ENCODE results near the gene ABHD16B. TPM values are rescaled to one million over a fixed set of nuclear protein-coding genes. Genes with fewer than 3 reads are reported as not detected.
A peak's percentile ranks its signal among the peaks of the same experiment; 100 is the strongest.
"Not testable (repeated sequence)": the region's sequence is repeated elsewhere in the genome, so short reads cannot be mapped to it uniquely, and the experiment has no call there.

ABHD16B gene
- polyA plus RNA-seq, 1 donor, result not detected

DNA sequence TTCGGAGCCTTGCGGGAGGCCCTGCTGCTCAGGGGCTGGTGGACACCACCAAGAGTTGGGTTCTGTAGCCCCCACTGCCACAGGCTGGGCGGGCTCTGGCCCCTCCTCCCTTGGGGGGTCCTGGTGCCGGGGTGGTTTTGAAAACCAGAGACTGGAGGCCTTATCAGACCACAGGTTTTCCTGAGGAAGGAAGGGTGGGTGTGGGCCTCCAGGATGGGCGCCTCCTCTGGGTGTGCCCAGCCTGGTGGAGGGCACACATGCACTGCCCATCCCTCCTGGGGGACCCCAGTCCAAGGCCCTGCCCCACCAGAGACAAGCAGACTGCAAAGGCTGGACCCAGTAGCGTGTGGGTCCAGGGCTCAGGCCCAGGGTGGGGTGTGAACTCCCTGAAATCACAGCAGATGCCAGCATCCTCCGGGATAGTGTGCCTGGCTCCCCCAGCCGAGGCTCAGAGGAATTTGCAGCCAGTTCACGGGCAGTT lies 16.7 kb upstream of the ABHD16B start:
- no peak overlapping the region for H3K27ac ChIP-seq (ENCODE audit: low read length)
- peak in 1 of 2 donors; percentile 1 for DNase-seq
- peaks cover 7% of the 10 kb centered on the region for H3K4me1 ChIP-seq (ENCODE audit: control insufficient read depth, insufficient read depth, low read length)
- peaks cover 52% of the 10 kb centered on the region for H3K27me3 ChIP-seq (ENCODE audit: control insufficient read depth, insufficient read depth, low read length)
- no peak overlapping the region for H3K4me3 ChIP-seq (ENCODE audit: low read length)
- WGBS (ENCODE audit: insufficient coverage, low lambda C conversion rate), result no CpG with 5 or more reads among the region's 9 CpGs
- no peaks in the 10 kb centered on the region for H3K36me3 ChIP-seq (ENCODE audit: control insufficient read depth, insufficient read depth, low read length)
- no peaks in the 10 kb centered on the region for H3K9me3 ChIP-seq (ENCODE audit: control insufficient read depth, low read depth, low read length)

DNA sequence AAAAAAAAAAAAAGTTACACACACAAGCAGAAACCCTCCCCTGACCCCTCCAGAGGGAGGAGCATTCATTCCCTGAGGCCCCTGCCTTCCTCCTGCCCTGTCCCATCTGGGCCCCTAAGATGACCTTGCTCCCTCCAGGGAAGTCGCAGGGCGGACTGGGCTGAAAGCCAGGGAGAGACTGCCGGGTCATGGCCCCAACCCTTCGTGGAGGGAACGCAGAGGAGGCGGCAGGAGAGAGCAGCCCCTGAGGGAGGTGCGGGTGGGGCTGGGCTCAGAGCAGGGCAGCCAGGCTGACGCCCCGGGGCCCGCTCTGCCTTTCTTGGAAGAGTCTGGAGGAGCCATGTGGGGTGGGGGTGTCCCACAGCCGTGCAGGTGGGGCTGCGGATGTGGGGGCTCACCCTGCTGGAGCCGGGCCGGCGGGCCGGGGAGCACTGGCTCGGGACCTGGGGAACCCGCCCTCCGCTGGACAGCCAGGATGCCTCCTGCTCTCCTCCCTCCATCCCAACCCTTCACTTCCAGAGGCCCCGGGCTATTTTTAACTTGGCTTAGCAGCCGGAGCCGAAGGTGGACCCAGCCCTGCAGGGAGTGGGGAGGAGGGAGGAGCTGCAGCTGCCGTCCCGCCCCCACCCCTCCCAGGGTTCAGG lies 15.0 kb upstream of the ABHD16B start:
- Histone ChIP-seq H3K27ac (ENCODE audit: low read length) (peak overlapping the region; percentile 53), H3K36me3 (ENCODE audit: control insufficient read depth, insufficient read depth, low read length) (no peaks in the 10 kb centered on the region), H3K4me1 (ENCODE audit: control insufficient read depth, insufficient read depth, low read length) (peaks cover 7% of the 10 kb centered on the region), H3K9me3 (ENCODE audit: control insufficient read depth, low read depth, low read length) (no peaks in the 10 kb centered on the region), H3K4me3 (ENCODE audit: low read length) (no peak overlapping the region), H3K27me3 (ENCODE audit: control insufficient read depth, insufficient read depth, low read length) (peaks cover 54% of the 10 kb centered on the region)
- WGBS (ENCODE audit: insufficient coverage, low lambda C conversion rate), result no CpG with 5 or more reads among the region's 24 CpGs
- peak in 1 of 2 donors; percentile 33 for DNase-seq

DNA sequence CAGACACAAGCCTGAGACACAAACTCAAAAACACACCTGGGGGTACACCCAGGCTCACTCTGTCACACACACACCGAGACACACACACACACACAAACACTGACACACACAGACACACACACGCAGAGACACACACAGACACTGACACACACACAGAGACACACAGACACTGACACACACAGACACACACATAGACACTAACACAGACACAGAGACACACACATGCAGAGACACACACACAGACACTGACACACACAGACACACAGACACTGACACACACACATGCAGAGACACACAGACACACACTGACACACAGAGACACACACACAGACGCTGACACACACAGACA lies 14.4 kb upstream of the ABHD16B start:
- no peak for DNase-seq
- no peak overlapping the region for H3K4me3 ChIP-seq (ENCODE audit: low read length)
- no CpG with 5 or more reads among the region's 3 CpGs for WGBS (ENCODE audit: insufficient coverage, low lambda C conversion rate)
- H3K36me3 ChIP-seq (ENCODE audit: control insufficient read depth, insufficient read depth, low read length), result no peaks in the 10 kb centered on the region
- no peak overlapping the region for H3K27ac ChIP-seq (ENCODE audit: low read length)
- H3K4me1 ChIP-seq (ENCODE audit: control insufficient read depth, insufficient read depth, low read length), result peaks cover 7% of the 10 kb centered on the region
- H3K27me3 ChIP-seq (ENCODE audit: control insufficient read depth, insufficient read depth, low read length), result peaks cover 56% of the 10 kb centered on the region
- H3K9me3 ChIP-seq (ENCODE audit: control insufficient read depth, low read depth, low read length), result no peaks in the 10 kb centered on the region

DNA sequence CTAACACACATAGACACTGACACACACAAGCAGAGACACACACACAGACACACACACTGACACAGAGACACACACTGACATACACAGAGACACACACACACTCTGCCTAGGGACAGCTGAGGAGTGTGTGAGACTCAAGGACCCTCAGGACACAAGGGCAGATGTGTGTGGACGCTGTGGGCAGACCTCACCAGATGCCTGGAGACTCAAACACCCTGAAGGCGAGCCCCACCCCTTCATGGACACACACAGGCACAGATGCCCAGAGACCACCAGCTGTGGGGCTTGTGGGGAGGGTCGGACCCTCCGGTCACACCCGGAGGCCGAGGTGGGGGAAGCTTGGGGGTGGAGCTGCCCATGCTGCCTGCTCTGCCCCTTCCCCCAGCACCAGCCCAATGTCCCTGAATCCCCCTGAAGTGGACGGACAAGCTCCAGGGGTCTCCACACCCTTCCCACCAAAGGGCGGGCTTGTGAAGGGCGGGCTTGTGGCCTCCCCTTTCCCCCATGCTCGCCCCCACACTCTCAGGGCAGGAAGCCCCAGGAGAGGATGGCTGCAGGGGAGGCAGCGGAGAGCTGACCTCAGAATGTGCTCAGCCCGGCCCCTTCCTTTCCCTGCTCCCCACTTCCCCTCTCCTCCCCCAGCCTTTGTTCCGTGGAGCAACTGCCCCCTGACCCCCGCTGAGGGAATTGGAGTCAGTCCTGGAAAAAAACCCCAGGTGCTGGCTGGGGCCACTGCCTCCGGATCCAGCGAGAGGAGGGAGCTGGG lies 13.9 kb upstream of the ABHD16B start:
- Histone ChIP-seq H3K9me3 (ENCODE audit: control insufficient read depth, low read depth, low read length) (no peaks in the 10 kb centered on the region), H3K27me3 (ENCODE audit: control insufficient read depth, insufficient read depth, low read length) (peaks cover 51% of the 10 kb centered on the region), H3K4me3 (ENCODE audit: low read length) (no peak overlapping the region), H3K36me3 (ENCODE audit: control insufficient read depth, insufficient read depth, low read length) (no peaks in the 10 kb centered on the region), H3K4me1 (ENCODE audit: control insufficient read depth, insufficient read depth, low read length) (peaks cover 7% of the 10 kb centered on the region), H3K27ac (ENCODE audit: low read length) (no peak overlapping the region)
- WGBS (ENCODE audit: insufficient coverage, low lambda C conversion rate), result no CpG with 5 or more reads among the region's 16 CpGs
- DNase-seq, result peak in 1 of 2 donors; percentile 9

DNA sequence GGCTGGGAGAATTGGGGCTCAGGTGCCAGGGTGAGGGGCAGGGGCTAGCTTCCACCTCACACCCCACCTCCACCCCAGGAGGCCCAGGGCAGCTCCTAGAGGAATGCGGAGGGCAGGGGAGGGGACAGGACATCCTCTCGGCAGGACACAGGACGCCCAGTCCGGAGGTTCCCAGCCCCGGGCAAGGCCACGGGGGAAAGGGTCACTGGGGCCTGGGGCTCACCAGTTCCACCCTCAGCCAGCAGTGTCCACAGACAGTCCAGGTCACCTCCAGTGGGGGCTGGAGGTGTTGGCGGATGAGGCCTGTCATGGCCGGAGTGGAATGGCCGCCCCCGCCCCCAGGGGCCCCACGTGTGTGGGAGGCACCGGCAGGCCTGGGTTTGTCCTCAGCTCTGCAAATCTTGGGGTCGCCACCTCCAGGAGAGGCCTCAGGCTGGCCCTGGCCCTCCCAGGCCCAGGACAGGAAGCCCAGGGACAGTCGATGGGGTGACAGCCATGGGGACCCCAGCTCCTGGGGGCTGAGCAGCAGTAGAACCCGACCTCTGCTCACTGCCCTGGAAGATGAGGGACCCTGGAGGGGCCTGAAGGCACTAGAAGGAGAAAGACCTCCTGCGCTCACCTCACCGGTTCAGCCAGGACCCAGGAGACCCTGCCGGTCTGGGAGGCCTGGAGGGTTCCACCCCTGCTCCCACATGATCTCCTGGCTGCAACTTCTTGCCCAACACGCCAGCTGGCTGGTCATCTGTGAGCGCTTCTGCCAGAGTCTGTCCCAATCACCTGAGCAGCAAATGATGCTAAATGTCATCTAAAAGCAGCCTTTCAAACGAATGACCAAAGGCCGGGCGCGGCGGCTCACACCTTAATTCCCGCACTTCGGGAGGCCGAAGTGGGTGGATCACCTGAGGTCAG lies 13.0 kb upstream of the ABHD16B start:
- peaks cover 7% of the 10 kb centered on the region for H3K4me1 ChIP-seq (ENCODE audit: control insufficient read depth, insufficient read depth, low read length)
- no peaks in the 10 kb centered on the region for H3K9me3 ChIP-seq (ENCODE audit: control insufficient read depth, low read depth, low read length)
- no peak overlapping the region for H3K4me3 ChIP-seq (ENCODE audit: low read length)
- H3K27ac ChIP-seq (ENCODE audit: low read length), result no peak overlapping the region
- no CpG with 5 or more reads among the region's 28 CpGs for WGBS (ENCODE audit: insufficient coverage, low lambda C conversion rate)
- peak in 1 of 2 donors; percentile 1 for DNase-seq
- peaks cover 50% of the 10 kb centered on the region for H3K27me3 ChIP-seq (ENCODE audit: control insufficient read depth, insufficient read depth, low read length)
- no peaks in the 10 kb centered on the region for H3K36me3 ChIP-seq (ENCODE audit: control insufficient read depth, insufficient read depth, low read length)

DNA sequence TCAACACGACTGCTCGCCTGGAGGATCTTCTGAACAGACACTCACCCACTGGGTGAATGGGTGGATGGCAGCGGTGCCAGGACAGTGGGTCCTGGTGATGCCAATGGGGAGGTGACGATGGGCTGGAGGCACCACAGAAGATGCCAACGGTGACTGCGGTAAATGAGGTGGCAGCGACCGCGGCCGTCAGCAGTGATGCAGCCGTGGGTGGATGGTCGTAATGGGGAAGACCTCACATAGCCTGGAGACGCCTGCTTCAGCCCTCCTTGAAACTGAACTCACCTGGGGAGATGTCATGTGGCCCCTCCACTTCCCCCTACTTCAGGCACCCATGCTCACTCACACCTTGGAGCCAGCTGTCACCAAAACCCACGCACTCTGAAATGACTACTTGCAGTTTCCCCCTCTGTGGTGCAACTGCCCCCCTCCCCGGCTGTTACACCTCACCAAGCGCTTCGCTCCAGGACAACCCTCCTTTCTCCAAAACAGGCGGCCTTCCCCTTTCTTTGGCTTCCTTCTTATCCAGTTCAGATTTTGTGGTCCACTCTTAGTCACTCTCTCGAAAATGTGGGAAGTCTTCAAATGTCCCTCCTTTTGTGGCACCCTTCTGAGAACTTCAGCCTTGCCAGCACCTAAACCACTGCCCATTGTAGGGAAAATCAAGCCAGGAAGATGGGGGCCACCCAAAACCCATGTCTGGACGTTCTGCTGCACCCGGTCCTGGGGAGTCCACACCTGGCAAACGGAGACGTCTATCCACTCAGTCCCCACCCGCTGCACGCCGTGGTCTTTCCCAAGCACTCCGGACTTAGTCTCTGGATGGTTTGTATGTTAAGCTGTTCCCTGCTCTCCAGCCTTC lies 10.4 kb upstream of the ABHD16B start:
- H3K4me3 ChIP-seq (ENCODE audit: low read length), result no peak overlapping the region
- no CpG with 5 or more reads among the region's 27 CpGs for WGBS (ENCODE audit: insufficient coverage, low lambda C conversion rate)
- peaks cover 5% of the 10 kb centered on the region for H3K9me3 ChIP-seq (ENCODE audit: control insufficient read depth, low read depth, low read length)
- H3K4me1 ChIP-seq (ENCODE audit: control insufficient read depth, insufficient read depth, low read length), result peaks cover 28% of the 10 kb centered on the region
- DNase-seq, result no peak
- no peak overlapping the region for H3K27ac ChIP-seq (ENCODE audit: low read length)
- no peaks in the 10 kb centered on the region for H3K36me3 ChIP-seq (ENCODE audit: control insufficient read depth, insufficient read depth, low read length)
- peaks cover 56% of the 10 kb centered on the region for H3K27me3 ChIP-seq (ENCODE audit: control insufficient read depth, insufficient read depth, low read length)

DNA sequence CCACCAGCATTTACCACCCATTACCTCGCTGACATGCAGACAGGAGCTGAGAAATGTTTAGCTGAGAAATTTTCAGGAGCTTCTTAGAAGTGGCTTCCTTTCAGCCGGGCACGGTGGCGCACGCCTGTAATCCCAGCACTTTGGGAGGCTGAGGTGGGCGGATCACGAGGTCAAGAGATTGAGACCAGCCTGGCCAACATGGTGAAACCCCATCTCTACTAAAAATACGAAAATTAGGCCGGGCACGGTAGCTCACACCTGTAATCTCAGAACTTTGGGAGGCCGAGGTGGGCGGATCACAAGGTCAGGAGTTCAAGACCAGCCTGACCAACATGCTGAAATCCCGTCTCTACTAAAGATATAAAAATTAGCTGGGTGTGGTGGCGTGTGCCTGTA lies 9.8 kb upstream of the ABHD16B start:
- H3K27ac ChIP-seq (ENCODE audit: low read length); H3K36me3 ChIP-seq (ENCODE audit: control insufficient read depth, insufficient read depth, low read length); DNase-seq; H3K4me3 ChIP-seq (ENCODE audit: low read length); H3K9me3 ChIP-seq (ENCODE audit: control insufficient read depth, low read depth, low read length): not testable (repeated sequence)
- Histone ChIP-seq H3K27me3 (ENCODE audit: control insufficient read depth, insufficient read depth, low read length) (peaks cover 55% of the 10 kb centered on the region), H3K4me1 (ENCODE audit: control insufficient read depth, insufficient read depth, low read length) (peaks cover 26% of the 10 kb centered on the region)
- WGBS (ENCODE audit: insufficient coverage, low lambda C conversion rate), result no CpG with 5 or more reads among the region's 14 CpGs

DNA sequence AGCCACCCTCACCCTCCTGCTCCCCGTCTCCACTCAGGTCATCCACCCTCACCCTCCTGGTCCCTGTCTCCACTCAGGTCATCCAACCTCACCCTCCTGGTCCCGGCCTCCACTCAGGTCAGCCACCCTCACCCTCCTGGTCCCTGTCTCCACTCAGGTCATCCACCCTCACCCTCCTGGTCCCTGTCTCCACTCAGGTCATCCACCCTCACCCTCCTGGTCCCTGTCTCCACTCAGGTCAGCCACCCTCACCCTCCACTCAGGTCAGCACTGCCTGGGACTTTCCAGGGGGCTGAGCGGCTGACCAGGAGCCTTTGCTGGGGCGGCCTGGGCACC lies 7.6 kb upstream of the ABHD16B start:
- not testable (repeated sequence) for H3K9me3 ChIP-seq (ENCODE audit: control insufficient read depth, low read depth, low read length); H3K4me3 ChIP-seq (ENCODE audit: low read length); DNase-seq; H3K36me3 ChIP-seq (ENCODE audit: control insufficient read depth, insufficient read depth, low read length)
- peaks cover 51% of the 10 kb centered on the region for H3K27me3 ChIP-seq (ENCODE audit: control insufficient read depth, insufficient read depth, low read length)
- H3K4me1 ChIP-seq (ENCODE audit: control insufficient read depth, insufficient read depth, low read length), result peaks cover 38% of the 10 kb centered on the region
- WGBS (ENCODE audit: insufficient coverage, low lambda C conversion rate), result no CpG with 5 or more reads among the region's 4 CpGs
- peak overlapping the region; percentile 29 for H3K27ac ChIP-seq (ENCODE audit: low read length)

DNA sequence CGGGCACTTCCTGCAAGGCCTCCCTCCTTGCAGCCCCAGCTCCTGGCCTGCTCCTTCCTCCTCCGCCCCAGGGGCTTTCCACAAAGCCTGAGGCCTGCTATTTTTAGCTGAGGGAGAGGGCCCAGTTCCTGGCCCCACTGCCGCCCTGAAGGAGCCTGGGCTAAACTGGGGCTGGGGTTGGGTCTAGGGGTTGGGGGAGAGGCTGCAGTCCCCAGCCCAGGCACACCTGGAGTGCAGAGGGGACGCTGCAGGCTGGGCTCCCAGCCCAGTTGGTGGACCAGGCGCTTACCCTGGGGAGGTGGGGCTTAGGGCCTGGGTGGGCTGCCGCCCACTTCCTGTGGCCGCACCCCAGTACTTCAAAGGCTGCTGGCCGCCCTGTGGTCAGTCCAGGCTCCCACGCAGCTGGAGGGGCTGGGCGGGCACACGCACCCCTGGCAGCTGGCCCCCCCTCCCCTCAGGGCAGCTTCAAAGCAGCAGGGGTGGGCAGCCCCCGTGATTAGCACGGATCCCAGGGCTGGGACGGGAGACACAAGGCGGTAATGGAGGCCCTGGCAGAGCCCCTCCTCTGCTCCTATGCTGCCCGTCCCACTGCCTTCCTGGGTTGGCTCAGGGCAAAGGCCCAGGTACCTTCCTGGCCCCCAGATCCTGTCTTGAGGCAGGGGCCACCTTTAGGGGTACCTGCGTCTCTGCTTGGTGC lies 7.1 kb upstream of the ABHD16B start:
- H3K27me3 ChIP-seq (ENCODE audit: control insufficient read depth, insufficient read depth, low read length), result peaks cover 51% of the 10 kb centered on the region

More for the DNA sequence above, 7.1 kb upstream of the ABHD16B start:
- Histone ChIP-seq H3K9me3 (ENCODE audit: control insufficient read depth, low read depth, low read length) (peaks cover 5% of the 10 kb centered on the region), H3K36me3 (ENCODE audit: control insufficient read depth, insufficient read depth, low read length) (no peaks in the 10 kb centered on the region), H3K4me3 (ENCODE audit: low read length) (no peak overlapping the region), H3K4me1 (ENCODE audit: control insufficient read depth, insufficient read depth, low read length) (peaks cover 43% of the 10 kb centered on the region), H3K27ac (ENCODE audit: low read length) (peak overlapping the region; percentile 33)
- no peak for DNase-seq
- whole genome bisulfite sequencing (ENCODE audit: insufficient coverage, low lambda C conversion rate), result no CpG with 5 or more reads among the region's 17 CpGs
